Trophoblast cell (in vitro differentiated cells and primary cell): Measurements from ENCODE around the gene CYSLTR2.

Source experiments
- DNase-seq, 2 donors: peaks; one replicate each; pipeline ENCODE4 v3.0.0-alpha.2; 2016
- H2AFZ ChIP-seq: 2 replicates; pipeline ENCODE4 v1.6.1; 2013; ENCODE audit warnings: low read length, moderate library complexity, mild to moderate bottlenecking; ENCODE audit not compliant: insufficient read depth, poor library complexity
- H2AK5ac ChIP-seq: 2 replicates; pipeline ENCODE4 v1.6.1; 2013; ENCODE audit warnings: mild to moderate bottlenecking, low read length
- H2BK120ac ChIP-seq: 2 replicates; pipeline ENCODE4 v1.6.1; 2013; ENCODE audit warnings: low read length, mild to moderate bottlenecking, moderate library complexity; ENCODE audit not compliant: insufficient read depth, poor library complexity
- H2BK12ac ChIP-seq: 2 replicates; pipeline ENCODE4 v1.6.1; 2013; ENCODE audit warnings: mild to moderate bottlenecking, low read length, moderate library complexity
- H2BK5ac ChIP-seq: 2 replicates; pipeline ENCODE4 v1.6.1; 2013; ENCODE audit warnings: low read length, low read depth, moderate library complexity, mild to moderate bottlenecking; ENCODE audit not compliant: poor library complexity
- H3K14ac ChIP-seq: 2 replicates; pipeline ENCODE4 v1.6.1; 2013; ENCODE audit warnings: mild to moderate bottlenecking, low read length
- H3K18ac ChIP-seq: 2 replicates; pipeline ENCODE4 v1.6.1; 2013; ENCODE audit warnings: mild to moderate bottlenecking, low read length
- H3K23ac ChIP-seq: 2 replicates; pipeline ENCODE4 v1.6.1; 2013; ENCODE audit warnings: low read length
- H3K27ac ChIP-seq: 2 replicates; pipeline ENCODE4 v1.5.1; 2013; ENCODE audit warnings: low read depth, mild to moderate bottlenecking, inconsistent platforms, low read length, moderate library complexity
- H3K27me3 ChIP-seq: 2 replicates; pipeline ENCODE4 v1.6.1; 2013; ENCODE audit warnings: inconsistent platforms, mild to moderate bottlenecking, low read length, moderate library complexity; ENCODE audit not compliant: insufficient read depth
- H3K36me3 ChIP-seq, 2 experiments: 1 replicate in 1 of 2; 2 replicates in 1 of 2; pipeline ENCODE4 v1.6.1; 2013; ENCODE audit warnings: low read length in 2 of 2, mild to moderate bottlenecking in 2 of 2, moderate library complexity in 1 of 2; ENCODE audit not compliant: insufficient read depth in 2 of 2, control insufficient read depth in 1 of 2
- H3K4ac ChIP-seq: 2 replicates; pipeline ENCODE4 v1.6.1; 2013; ENCODE audit warnings: low read depth, mild to moderate bottlenecking, low read length, moderate library complexity
- H3K4me1 ChIP-seq, 2 experiments: 1 replicate in 1 of 2; 2 replicates in 1 of 2; pipeline ENCODE4 v1.6.1; 2013; ENCODE audit warnings: low read length in 2 of 2, mild to moderate bottlenecking in 2 of 2, moderate library complexity in 1 of 2; ENCODE audit not compliant: insufficient read depth in 2 of 2, control insufficient read depth in 1 of 2
- H3K4me2 ChIP-seq: 2 replicates; pipeline ENCODE4 v1.6.1; 2013; ENCODE audit warnings: inconsistent platforms, mild to moderate bottlenecking, low read length, moderate library complexity
- H3K4me3 ChIP-seq: 2 replicates; pipeline ENCODE4 v1.5.1; 2013; ENCODE audit warnings: mild to moderate bottlenecking, low read depth, low read length, inconsistent platforms
- H3K79me1 ChIP-seq: one replicate; pipeline ENCODE4 v1.6.1; 2013; ENCODE audit warnings: low read length
- H3K79me2 ChIP-seq: 2 replicates; pipeline ENCODE4 v1.6.1; 2013; ENCODE audit warnings: low read length, mild to moderate bottlenecking; ENCODE audit not compliant: control insufficient read depth, insufficient read depth, poor library complexity
- H3K9ac ChIP-seq: 2 replicates; pipeline ENCODE4 v1.6.1; 2013; ENCODE audit warnings: mild to moderate bottlenecking, low read length
- H3K9me3 ChIP-seq: 2 replicates; pipeline ENCODE4 v1.6.1; 2013; ENCODE audit warnings: low read depth, mild to moderate bottlenecking, control low read depth, inconsistent platforms, low read length; ENCODE audit not compliant: insufficient read depth
- H4K12ac ChIP-seq: 2 replicates; pipeline ENCODE4 v1.6.1; 2013; ENCODE audit warnings: low read depth, mild to moderate bottlenecking, low read length, moderate library complexity
- H4K8ac ChIP-seq: 2 replicates; pipeline ENCODE4 v1.6.1; 2013; ENCODE audit warnings: low read depth, mild to moderate bottlenecking, low read length, moderate library complexity
- H4K91ac ChIP-seq: one replicate; pipeline ENCODE4 v1.6.1; 2013; ENCODE audit warnings: low read depth, mild to moderate bottlenecking, low read length, moderate library complexity
- WGBS: extraction: QIAGEN DNeasy Blood & Tissue Kit; methylation state at CpG from one replicate; pipeline ENCODE4 v1.1.7; 2013; ENCODE audit warnings: missing lambda C conversion rate; ENCODE audit not compliant: insufficient read length, insufficient coverage; ENCODE audit errors: extremely low coverage; 5-methylcytosine and 5-hydroxymethylcytosine counted together

The CYSLTR2 gene

GRCh38 chr13:48729856-48730255 is 76.1 kb downstream of the CYSLTR2 start:
- Histone ChIP-seq H4K91ac (no peak overlapping the region), H3K4me2 (no peak overlapping the region), H3K18ac (no peak overlapping the region), H3K9ac (no peak overlapping the region), H3K14ac (no peak overlapping the region), H3K36me3 (no peaks in the 10 kb centered on the region), H2AFZ (no peak overlapping the region), H2BK120ac (no peak overlapping the region), H3K9me3 (no peaks in the 10 kb centered on the region), H3K4me3 (no peak overlapping the region), H3K79me1 (no peaks in the 10 kb centered on the region), H3K4me1 (no peaks in the 10 kb centered on the region), H3K27me3 (no peaks in the 10 kb centered on the region), H3K23ac (no peak overlapping the region), H4K8ac (no peak overlapping the region), H2BK12ac (no peak overlapping the region), H2BK5ac (no peak overlapping the region), H3K79me2 (no peaks in the 10 kb centered on the region), H3K27ac (no peak overlapping the region), H3K4ac (no peak overlapping the region), H2AK5ac (no peak overlapping the region), H4K12ac (no peak overlapping the region)
- no CpG with 5 or more reads among the region's 4 CpGs for WGBS
- DNase-seq = no peak

- Histone ChIP-seq H2BK12ac (no peak overlapping the region), H3K27ac (no peak overlapping the region), H2AFZ (no peak overlapping the region), H3K79me1 (no peaks in the 10 kb centered on the region), H4K12ac (no peak overlapping the region), H2AK5ac (no peak overlapping the region), H3K23ac (no peak overlapping the region), H3K18ac (no peak overlapping the region), H3K4me1 (no peaks in the 10 kb centered on the region), H2BK120ac (no peak overlapping the region), H3K27me3 (no peaks in the 10 kb centered on the region), H3K4me2 (no peak overlapping the region), H3K9me3 (no peaks in the 10 kb centered on the region), H3K4me3 (no peak overlapping the region), H4K91ac (no peak overlapping the region), H2BK5ac (no peak overlapping the region), H3K36me3 (no peaks in the 10 kb centered on the region), H3K9ac (no peak overlapping the region), H3K79me2 (no peaks in the 10 kb centered on the region), H4K8ac (no peak overlapping the region), H3K14ac (no peak overlapping the region), H3K4ac (no peak overlapping the region)
- DNase-seq = no peak
- no CpG with 5 or more reads among the region's 6 CpGs for WGBS
These were observed 77.4 kb downstream of the CYSLTR2 start for GRCh38 chr13:48731001-48731658.

- H2BK120ac ChIP-seq = no peak overlapping the region
- H3K4me1 ChIP-seq = no peaks in the 10 kb centered on the region
- H2AFZ ChIP-seq = no peak overlapping the region
- H4K12ac ChIP-seq = no peak overlapping the region
- H3K36me3 ChIP-seq = no peaks in the 10 kb centered on the region
- no peak overlapping the region for H3K14ac ChIP-seq
- no peak overlapping the region for H3K27ac ChIP-seq
- no peak overlapping the region for H4K8ac ChIP-seq
- H2AK5ac ChIP-seq = no peak overlapping the region
- peak; percentile 35 to 69 for DNase-seq
- no peak overlapping the region for H2BK5ac ChIP-seq
- H2BK12ac ChIP-seq = no peak overlapping the region
- no peaks in the 10 kb centered on the region for H3K9me3 ChIP-seq
- H3K27me3 ChIP-seq = no peaks in the 10 kb centered on the region
- H3K23ac ChIP-seq = no peak overlapping the region
- no peak overlapping the region for H3K4me2 ChIP-seq
- H3K4ac ChIP-seq = no peak overlapping the region
- WGBS = no CpG with 5 or more reads among the region's 16 CpGs
- H3K79me1 ChIP-seq = no peaks in the 10 kb centered on the region
- H3K9ac ChIP-seq = no peak overlapping the region
- no peak overlapping the region for H3K18ac ChIP-seq
- no peak overlapping the region for H3K4me3 ChIP-seq
- no peaks in the 10 kb centered on the region for H3K79me2 ChIP-seq
- H4K91ac ChIP-seq = no peak overlapping the region
These were observed 78.3 kb downstream of the CYSLTR2 start for GRCh38 chr13:48731957-48732569.

GRCh38 chr13:48733739-48734335 is 80.1 kb downstream of the CYSLTR2 start:
- WGBS = no CpG with 5 or more reads among the region's 5 CpGs
- H3K23ac ChIP-seq = no peak overlapping the region

More at GRCh38 chr13:48733739-48734335, 80.1 kb downstream of the CYSLTR2 start:
- Histone ChIP-seq H3K9ac (no peak overlapping the region), H3K27me3 (no peaks in the 10 kb centered on the region), H3K27ac (no peak overlapping the region), H3K4me3 (no peak overlapping the region), H3K4me2 (no peak overlapping the region), H4K12ac (no peak overlapping the region), H3K14ac (no peak overlapping the region), H3K79me2 (no peaks in the 10 kb centered on the region), H4K8ac (no peak overlapping the region), H2AFZ (no peak overlapping the region), H2BK5ac (no peak overlapping the region), H2AK5ac (no peak overlapping the region), H3K18ac (no peak overlapping the region), H3K36me3 (no peaks in the 10 kb centered on the region), H3K79me1 (no peaks in the 10 kb centered on the region), H2BK12ac (no peak overlapping the region), H2BK120ac (no peak overlapping the region), H3K4me1 (no peaks in the 10 kb centered on the region), H3K9me3 (no peaks in the 10 kb centered on the region), H3K4ac (no peak overlapping the region), H4K91ac (no peak overlapping the region)
- DNase-seq = no peak
